ENCODE measurements around the gene CBX1. TPM values are rescaled to one million over a fixed set of nuclear protein-coding genes. Genes with fewer than 3 reads are reported as not detected.
A peak's percentile ranks its signal among the peaks of the same experiment; 100 is the strongest.

The CBX1 gene
- total and polyA plus RNA-seq, 4 donors = 3.4 to 11.6 (median 9.6) TPM

GRCh38 chr17:48051706-48052486 lies 49.4 kb downstream of the CBX1 start:
- Histone ChIP-seq H3K27ac (ENCODE audit: low read depth in 1 of 2, low read length in 2 of 2) (peak overlapping the region; percentile 93 to 99), H3K27me3 (ENCODE audit: control insufficient read depth in 4 of 4, insufficient read depth in 4 of 4, low read length in 3 of 4) (no peaks in the 10 kb centered on the region), H3K4me1 (ENCODE audit: control insufficient read depth in 4 of 4, insufficient read depth in 4 of 4, low read length in 3 of 4) (peaks cover 31 to 66% (median 53%) of the 10 kb centered on the region in 4 donors), H3K9me3 (ENCODE audit: control insufficient read depth in 4 of 4, low read length in 3 of 4) (no peaks in the 10 kb centered on the region), H3K4me3 (ENCODE audit: low read depth in 1 of 3, low read length in 3 of 3) (peak overlapping the region; percentile 5 to 12 (median 9)), H3K9ac (ENCODE audit: low read depth in 1 of 2, low read length in 2 of 2) (peak overlapping the region in 1 of 2 donors; percentile 94), H3K36me3 (ENCODE audit: control insufficient read depth in 4 of 4, insufficient read depth in 3 of 4, low read depth in 1 of 4, low read length in 3 of 4) (peaks cover 0 to 9% (median 8%) of the 10 kb centered on the region in 4 donors)
- WGBS = 49% methylated on average over 5 of the region's 5 CpGs
- no peak for DNase-seq (ENCODE audit: low spot score)
- TF ChIP-seq HNF4G (IDR thresholded peaks at IDR 0.05) (no peak), TAF1 (conservative IDR thresholded peaks at IDR 0.05) (no peak), HNF4A (conservative IDR thresholded peaks at IDR 0.05) (peak; percentile 78 to 80), RXRA (IDR thresholded peaks at IDR 0.05) (peak; percentile 84 to 88), FOXA1 (IDR thresholded peaks at IDR 0.05) (no peak), EGR1 (IDR thresholded peaks at IDR 0.05; ENCODE audit: low read depth in 2 of 2) (no peak), NR2F2 (IDR thresholded peaks at IDR 0.05) (peak; percentile 54), RAD21 (IDR thresholded peaks at IDR 0.05) (peak; percentile 14 to 16), REST (IDR thresholded peaks at IDR 0.05) (no peak), GABPA (IDR thresholded peaks at IDR 0.05 in 1 of 2, conservative IDR thresholded peaks at IDR 0.05 in 1 of 2) (no peak), YY1 (IDR thresholded peaks at IDR 0.05) (no peak), JUND (IDR thresholded peaks at IDR 0.05) (peak in 1 of 2 donors; percentile 15), SP1 (IDR thresholded peaks at IDR 0.05) (peak; percentile 78), FOXA2 (IDR thresholded peaks at IDR 0.05) (no peak)
- TF ChIP-seq, protein P1, sequence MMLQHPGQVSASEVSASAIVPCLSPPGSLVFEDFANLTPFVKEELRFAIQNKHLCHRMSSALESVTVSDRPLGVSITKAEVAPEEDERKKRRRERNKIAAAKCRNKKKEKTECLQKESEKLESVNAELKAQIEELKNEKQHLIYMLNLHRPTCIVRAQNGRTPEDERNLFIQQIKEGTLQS (IDR thresholded peaks at IDR 0.05) = no peak
- TF ChIP-seq, protein P2, sequence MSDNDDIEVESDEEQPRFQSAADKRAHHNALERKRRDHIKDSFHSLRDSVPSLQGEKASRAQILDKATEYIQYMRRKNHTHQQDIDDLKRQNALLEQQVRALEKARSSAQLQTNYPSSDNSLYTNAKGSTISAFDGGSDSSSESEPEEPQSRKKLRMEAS (IDR thresholded peaks at IDR 0.05) = peak; percentile 62
- TF ChIP-seq, protein P3, sequence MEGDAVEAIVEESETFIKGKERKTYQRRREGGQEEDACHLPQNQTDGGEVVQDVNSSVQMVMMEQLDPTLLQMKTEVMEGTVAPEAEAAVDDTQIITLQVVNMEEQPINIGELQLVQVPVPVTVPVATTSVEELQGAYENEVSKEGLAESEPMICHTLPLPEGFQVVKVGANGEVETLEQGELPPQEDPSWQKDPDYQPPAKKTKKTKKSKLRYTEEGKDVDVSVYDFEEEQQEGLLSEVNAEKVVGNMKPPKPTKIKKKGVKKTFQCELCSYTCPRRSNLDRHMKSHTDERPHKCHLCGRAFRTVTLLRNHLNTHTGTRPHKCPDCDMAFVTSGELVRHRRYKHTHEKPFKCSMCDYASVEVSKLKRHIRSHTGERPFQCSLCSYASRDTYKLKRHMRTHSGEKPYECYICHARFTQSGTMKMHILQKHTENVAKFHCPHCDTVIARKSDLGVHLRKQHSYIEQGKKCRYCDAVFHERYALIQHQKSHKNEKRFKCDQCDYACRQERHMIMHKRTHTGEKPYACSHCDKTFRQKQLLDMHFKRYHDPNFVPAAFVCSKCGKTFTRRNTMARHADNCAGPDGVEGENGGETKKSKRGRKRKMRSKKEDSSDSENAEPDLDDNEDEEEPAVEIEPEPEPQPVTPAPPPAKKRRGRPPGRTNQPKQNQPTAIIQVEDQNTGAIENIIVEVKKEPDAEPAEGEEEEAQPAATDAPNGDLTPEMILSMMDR (IDR thresholded peaks at IDR 0.05; ENCODE audit: low read depth, low read length, missing input control) = peak; percentile 3
- TF ChIP-seq, protein P4, sequence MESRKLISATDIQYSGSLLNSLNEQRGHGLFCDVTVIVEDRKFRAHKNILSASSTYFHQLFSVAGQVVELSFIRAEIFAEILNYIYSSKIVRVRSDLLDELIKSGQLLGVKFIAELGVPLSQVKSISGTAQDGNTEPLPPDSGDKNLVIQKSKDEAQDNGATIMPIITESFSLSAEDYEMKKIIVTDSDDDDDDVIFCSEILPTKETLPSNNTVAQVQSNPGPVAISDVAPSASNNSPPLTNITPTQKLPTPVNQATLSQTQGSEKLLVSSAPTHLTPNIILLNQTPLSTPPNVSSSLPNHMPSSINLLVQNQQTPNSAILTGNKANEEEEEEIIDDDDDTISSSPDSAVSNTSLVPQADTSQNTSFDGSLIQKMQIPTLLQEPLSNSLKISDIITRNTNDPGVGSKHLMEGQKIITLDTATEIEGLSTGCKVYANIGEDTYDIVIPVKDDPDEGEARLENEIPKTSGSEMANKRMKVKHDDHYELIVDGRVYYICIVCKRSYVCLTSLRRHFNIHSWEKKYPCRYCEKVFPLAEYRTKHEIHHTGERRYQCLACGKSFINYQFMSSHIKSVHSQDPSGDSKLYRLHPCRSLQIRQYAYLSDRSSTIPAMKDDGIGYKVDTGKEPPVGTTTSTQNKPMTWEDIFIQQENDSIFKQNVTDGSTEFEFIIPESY (IDR thresholded peaks at IDR 0.05) = no peak
